Measurements from ENCODE around the gene C1QTNF5.

Gene C1QTNF5

GRCh38 chr11:119303227-119303718, 37.4 kb downstream of the C1QTNF5 start:
- H4K91ac ChIP-seq (ENCODE audit: low read depth, low read length), result no peak overlapping the region
- no CpG with 5 or more reads among the region's 5 CpGs for WGBS (ENCODE audit: extremely low coverage, insufficient coverage, insufficient read length)
- DNase-seq, result peak; percentile 73 to 87
- H3K36me3 ChIP-seq (ENCODE audit: control insufficient read depth in 1 of 2, insufficient read depth in 2 of 2, low read length in 2 of 2), result peaks cover 26 to 53% of the 10 kb centered on the region in 2 experiments
- H3K14ac ChIP-seq (ENCODE audit: low read length), result no peak overlapping the region
- no peaks in the 10 kb centered on the region for H3K79me1 ChIP-seq (ENCODE audit: low read length)
- no peak overlapping the region for H4K8ac ChIP-seq (ENCODE audit: low read depth, low read length)
- no peak overlapping the region for H3K23ac ChIP-seq (ENCODE audit: low read length)
- H3K4ac ChIP-seq (ENCODE audit: low read depth, low read length), result no peak overlapping the region
- no peak overlapping the region for H2BK12ac ChIP-seq (ENCODE audit: low read length)
- no peaks in the 10 kb centered on the region for H3K4me1 ChIP-seq (ENCODE audit: control insufficient read depth in 1 of 2, insufficient read depth in 2 of 2, low read length in 2 of 2)
- no peak overlapping the region for H3K9ac ChIP-seq (ENCODE audit: low read length)
- no peaks in the 10 kb centered on the region for H3K79me2 ChIP-seq (ENCODE audit: control insufficient read depth, insufficient read depth, low read length, poor library complexity)
- H2BK120ac ChIP-seq (ENCODE audit: insufficient read depth, low read length, poor library complexity), result no peak overlapping the region
- H3K9me3 ChIP-seq (ENCODE audit: insufficient read depth, low read depth, low read length), result no peaks in the 10 kb centered on the region
- H3K4me2 ChIP-seq (ENCODE audit: low read length), result no peak overlapping the region
- no peak overlapping the region for H2AFZ ChIP-seq (ENCODE audit: insufficient read depth, low read length, poor library complexity)
- no peak overlapping the region for H4K12ac ChIP-seq (ENCODE audit: low read depth, low read length)
- no peak overlapping the region for H2BK5ac ChIP-seq (ENCODE audit: low read depth, low read length, poor library complexity)
- no peak overlapping the region for H3K4me3 ChIP-seq (ENCODE audit: low read depth, low read length)
- no peak overlapping the region for H2AK5ac ChIP-seq (ENCODE audit: low read length)
- no peak overlapping the region for H3K27ac ChIP-seq (ENCODE audit: low read depth, low read length)
- H3K18ac ChIP-seq (ENCODE audit: low read length), result no peak overlapping the region
- no peaks in the 10 kb centered on the region for H3K27me3 ChIP-seq (ENCODE audit: insufficient read depth, low read length)

GRCh38 chr11:119300198-119300964, 40.3 kb downstream of the C1QTNF5 start:
- Histone ChIP-seq H4K12ac (ENCODE audit: low read depth, low read length) (no peak overlapping the region), H4K8ac (ENCODE audit: low read depth, low read length) (no peak overlapping the region), H2BK5ac (ENCODE audit: low read depth, low read length, poor library complexity) (no peak overlapping the region), H3K9ac (ENCODE audit: low read length) (no peak overlapping the region), H3K4me2 (ENCODE audit: low read length) (no peak overlapping the region), H3K79me2 (ENCODE audit: control insufficient read depth, insufficient read depth, low read length, poor library complexity) (no peaks in the 10 kb centered on the region), H3K18ac (ENCODE audit: low read length) (no peak overlapping the region), H3K36me3 (ENCODE audit: control insufficient read depth in 1 of 2, insufficient read depth in 2 of 2, low read length in 2 of 2) (peaks cover 23 to 55% of the 10 kb centered on the region in 2 experiments), H2BK12ac (ENCODE audit: low read length) (no peak overlapping the region), H3K4me1 (ENCODE audit: control insufficient read depth in 1 of 2, insufficient read depth in 2 of 2, low read length in 2 of 2) (no peaks in the 10 kb centered on the region), H2BK120ac (ENCODE audit: insufficient read depth, low read length, poor library complexity) (no peak overlapping the region), H2AFZ (ENCODE audit: insufficient read depth, low read length, poor library complexity) (no peak overlapping the region), H3K27me3 (ENCODE audit: insufficient read depth, low read length) (no peaks in the 10 kb centered on the region), H3K4ac (ENCODE audit: low read depth, low read length) (no peak overlapping the region), H3K9me3 (ENCODE audit: insufficient read depth, low read depth, low read length) (no peaks in the 10 kb centered on the region), H2AK5ac (ENCODE audit: low read length) (no peak overlapping the region), H3K23ac (ENCODE audit: low read length) (no peak overlapping the region), H4K91ac (ENCODE audit: low read depth, low read length) (no peak overlapping the region), H3K79me1 (ENCODE audit: low read length) (no peaks in the 10 kb centered on the region), H3K27ac (ENCODE audit: low read depth, low read length) (no peak overlapping the region), H3K4me3 (ENCODE audit: low read depth, low read length) (no peak overlapping the region), H3K14ac (ENCODE audit: low read length) (no peak overlapping the region)
- DNase-seq, result no peak
- WGBS (ENCODE audit: extremely low coverage, insufficient coverage, insufficient read length), result no CpG with 5 or more reads among the region's 3 CpGs

DNA sequence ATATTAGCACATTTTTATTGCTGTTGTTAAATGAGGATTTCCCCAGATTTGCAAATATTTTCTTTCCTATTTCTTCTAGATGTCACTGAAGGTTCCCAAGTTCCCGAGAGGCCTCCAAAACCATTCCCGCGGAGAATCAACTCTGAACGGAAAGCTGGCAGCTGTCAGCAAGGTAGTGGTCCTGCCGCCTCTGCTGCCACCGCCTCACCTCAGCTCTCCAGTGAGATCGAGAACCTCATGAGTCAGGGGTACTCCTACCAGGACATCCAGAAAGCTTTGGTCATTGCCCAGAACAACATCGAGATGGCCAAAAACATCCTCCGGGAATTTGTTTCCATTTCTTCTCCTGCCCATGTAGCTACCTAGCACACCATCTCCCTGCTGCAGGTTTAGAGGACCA, 41.3 kb downstream of the C1QTNF5 start:
- Histone ChIP-seq H3K79me2 (ENCODE audit: control insufficient read depth, insufficient read depth, low read length, poor library complexity) (no peaks in the 10 kb centered on the region), H3K9me3 (ENCODE audit: insufficient read depth, low read depth, low read length) (no peaks in the 10 kb centered on the region), H4K8ac (ENCODE audit: low read depth, low read length) (no peak overlapping the region), H2BK5ac (ENCODE audit: low read depth, low read length, poor library complexity) (no peak overlapping the region), H3K4me3 (ENCODE audit: low read depth, low read length) (no peak overlapping the region), H3K4ac (ENCODE audit: low read depth, low read length) (no peak overlapping the region), H3K18ac (ENCODE audit: low read length) (no peak overlapping the region), H3K23ac (ENCODE audit: low read length) (no peak overlapping the region), H3K27me3 (ENCODE audit: insufficient read depth, low read length) (no peaks in the 10 kb centered on the region), H2BK12ac (ENCODE audit: low read length) (no peak overlapping the region), H4K12ac (ENCODE audit: low read depth, low read length) (no peak overlapping the region), H2AK5ac (ENCODE audit: low read length) (no peak overlapping the region), H2AFZ (ENCODE audit: insufficient read depth, low read length, poor library complexity) (no peak overlapping the region), H3K27ac (ENCODE audit: low read depth, low read length) (no peak overlapping the region), H3K9ac (ENCODE audit: low read length) (no peak overlapping the region), H4K91ac (ENCODE audit: low read depth, low read length) (no peak overlapping the region), H3K14ac (ENCODE audit: low read length) (no peak overlapping the region), H3K4me2 (ENCODE audit: low read length) (no peak overlapping the region), H3K36me3 (ENCODE audit: control insufficient read depth in 1 of 2, insufficient read depth in 2 of 2, low read length in 2 of 2) (peaks cover 20 to 48% of the 10 kb centered on the region in 2 experiments), H3K79me1 (ENCODE audit: low read length) (no peaks in the 10 kb centered on the region), H2BK120ac (ENCODE audit: insufficient read depth, low read length, poor library complexity) (no peak overlapping the region), H3K4me1 (ENCODE audit: control insufficient read depth in 1 of 2, insufficient read depth in 2 of 2, low read length in 2 of 2) (no peaks in the 10 kb centered on the region)
- WGBS (ENCODE audit: extremely low coverage, insufficient coverage, insufficient read length), result no CpG with 5 or more reads among the region's 9 CpGs
- no peak for DNase-seq

- H3K4me3 ChIP-seq (ENCODE audit: low read depth, low read length), result no peak overlapping the region
- H2AK5ac ChIP-seq (ENCODE audit: low read length), result no peak overlapping the region
- H3K18ac ChIP-seq (ENCODE audit: low read length), result no peak overlapping the region
- H3K9ac ChIP-seq (ENCODE audit: low read length), result no peak overlapping the region
- no peak overlapping the region for H2AFZ ChIP-seq (ENCODE audit: insufficient read depth, low read length, poor library complexity)
- H2BK5ac ChIP-seq (ENCODE audit: low read depth, low read length, poor library complexity), result no peak overlapping the region
- no peak overlapping the region for H4K8ac ChIP-seq (ENCODE audit: low read depth, low read length)
- H3K27me3 ChIP-seq (ENCODE audit: insufficient read depth, low read length), result no peaks in the 10 kb centered on the region
- H3K4ac ChIP-seq (ENCODE audit: low read depth, low read length), result no peak overlapping the region
- no peaks in the 10 kb centered on the region for H3K9me3 ChIP-seq (ENCODE audit: insufficient read depth, low read depth, low read length)
- no peak overlapping the region for H4K12ac ChIP-seq (ENCODE audit: low read depth, low read length)
- H3K27ac ChIP-seq (ENCODE audit: low read depth, low read length), result no peak overlapping the region
- H3K4me1 ChIP-seq (ENCODE audit: control insufficient read depth in 1 of 2, insufficient read depth in 2 of 2, low read length in 2 of 2), result no peaks in the 10 kb centered on the region
- no CpG with 5 or more reads among the region's 2 CpGs for WGBS (ENCODE audit: extremely low coverage, insufficient coverage, insufficient read length)
- H3K14ac ChIP-seq (ENCODE audit: low read length), result no peak overlapping the region
- no peak for DNase-seq
- no peak overlapping the region for H2BK12ac ChIP-seq (ENCODE audit: low read length)
- no peak overlapping the region for H3K4me2 ChIP-seq (ENCODE audit: low read length)
- no peak overlapping the region for H2BK120ac ChIP-seq (ENCODE audit: insufficient read depth, low read length, poor library complexity)
- H4K91ac ChIP-seq (ENCODE audit: low read depth, low read length), result no peak overlapping the region
- no peaks in the 10 kb centered on the region for H3K79me2 ChIP-seq (ENCODE audit: control insufficient read depth, insufficient read depth, low read length, poor library complexity)
- H3K79me1 ChIP-seq (ENCODE audit: low read length), result no peaks in the 10 kb centered on the region
- H3K23ac ChIP-seq (ENCODE audit: low read length), result no peak overlapping the region
- peaks cover 20 to 44% of the 10 kb centered on the region in 2 experiments for H3K36me3 ChIP-seq (ENCODE audit: control insufficient read depth in 1 of 2, insufficient read depth in 2 of 2, low read length in 2 of 2)
These were observed 42.0 kb downstream of the C1QTNF5 start for GRCh38 chr11:119298726-119299125.
